Islet precursor cell (in vitro differentiated cells): ENCODE measurements around the gene KCNT1.

Experiments
- DNase-seq: peaks from one replicate; pipeline ENCODE4 v3.0.0-alpha.2; 2018

KCNT1 gene

DNA sequence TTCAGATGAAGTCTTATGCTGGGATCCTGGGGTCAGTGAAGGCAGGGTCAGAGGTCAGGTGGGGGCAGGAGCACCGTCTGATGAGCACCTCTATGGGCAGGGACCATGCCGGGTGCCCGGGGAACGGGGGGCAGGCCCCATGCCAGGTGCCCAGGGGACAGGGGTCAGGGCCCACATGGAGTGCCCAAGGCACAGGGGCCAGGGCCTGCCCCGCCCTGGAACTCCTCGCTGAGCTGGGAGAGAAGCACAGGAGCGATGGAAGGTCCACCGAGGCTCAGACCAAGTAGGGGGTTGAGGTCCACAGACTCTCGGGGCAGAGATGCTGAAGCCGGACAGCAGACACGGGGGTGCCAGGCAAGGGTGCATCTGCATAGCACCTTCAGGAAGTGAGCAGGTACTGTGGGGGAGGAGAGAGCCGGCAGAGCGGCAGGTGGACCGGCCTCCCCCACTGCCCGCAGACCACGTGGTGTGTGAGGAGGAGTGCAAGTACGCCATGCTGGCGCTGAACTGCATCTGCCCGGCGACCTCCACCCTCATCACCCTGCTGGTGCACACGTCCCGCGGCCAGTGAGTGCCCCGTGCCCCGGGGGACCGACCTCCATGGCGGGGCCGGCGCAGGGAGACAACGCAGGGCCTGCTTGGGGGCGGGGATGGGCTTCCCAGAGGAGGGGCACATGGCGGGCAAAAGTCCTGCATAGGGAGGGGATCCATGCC is 67.7 kb downstream of the KCNT1 start:
- DNase-seq = no peak

DNA sequence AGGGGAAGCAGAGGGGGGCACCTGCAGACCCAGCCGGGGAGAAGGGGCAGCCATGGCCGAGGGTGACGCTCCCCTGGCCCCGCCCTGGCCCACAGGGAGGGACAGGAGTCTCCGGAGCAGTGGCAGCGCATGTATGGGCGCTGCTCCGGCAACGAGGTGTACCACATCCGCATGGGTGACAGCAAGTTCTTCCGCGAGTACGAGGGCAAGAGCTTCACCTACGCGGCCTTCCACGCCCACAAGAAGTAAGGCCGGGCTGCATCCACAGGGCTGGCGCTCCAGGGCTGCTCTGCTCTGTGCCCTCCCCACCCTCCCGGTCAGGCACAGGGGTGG is 68.2 kb downstream of the KCNT1 start:
- no peak for DNase-seq

DNA sequence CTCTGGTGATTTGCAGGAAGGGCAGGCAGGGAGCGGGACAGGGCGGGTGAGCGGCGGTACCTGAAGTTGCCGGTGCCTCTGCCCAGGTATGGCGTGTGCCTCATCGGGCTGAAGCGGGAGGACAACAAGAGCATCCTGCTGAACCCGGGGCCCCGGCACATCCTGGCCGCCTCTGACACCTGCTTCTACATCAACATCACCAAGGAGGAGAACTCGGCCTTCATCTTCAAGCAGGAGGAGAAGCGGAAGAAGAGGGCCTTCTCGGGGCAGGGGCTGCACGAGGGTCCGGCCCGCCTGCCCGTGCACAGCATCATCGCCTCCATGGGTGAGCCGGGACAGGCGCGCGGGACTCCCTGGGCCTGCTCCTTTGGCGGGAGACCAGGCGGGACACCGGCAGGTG is 68.8 kb downstream of the KCNT1 start:
- no peak for DNase-seq

DNA sequence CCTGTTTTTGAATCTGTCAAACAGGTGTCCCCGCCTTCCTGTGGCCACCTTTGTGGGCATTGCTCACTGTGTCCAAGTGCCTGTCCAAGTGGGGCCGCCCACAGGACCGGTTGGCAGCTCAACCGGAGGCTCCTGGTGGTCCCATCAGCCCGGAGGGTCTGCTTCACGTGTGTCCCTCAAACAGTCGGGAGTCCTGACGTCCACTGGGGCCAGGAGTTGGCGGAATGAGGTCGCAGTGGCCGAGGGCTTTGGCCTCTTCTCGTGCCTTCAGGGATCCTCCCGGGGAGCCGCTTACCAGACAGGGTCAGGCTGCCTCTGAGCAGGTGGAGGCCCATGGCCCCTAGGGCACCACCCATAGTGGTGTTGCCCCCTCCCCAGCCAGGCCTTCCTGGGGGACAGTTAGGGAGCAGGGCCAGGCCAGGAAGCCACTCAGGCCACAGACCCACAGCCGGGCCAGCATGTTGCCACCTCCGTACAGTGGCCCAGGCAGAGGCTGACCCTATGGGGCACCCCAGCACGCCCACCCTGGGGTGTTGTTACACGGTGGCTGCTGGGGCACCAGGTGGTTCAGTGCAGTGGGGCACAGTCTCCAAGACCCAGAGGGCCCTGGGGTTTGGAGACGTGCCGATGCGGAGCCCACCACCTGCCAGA is 69.5 kb downstream of the KCNT1 start:
- no peak for DNase-seq

DNA sequence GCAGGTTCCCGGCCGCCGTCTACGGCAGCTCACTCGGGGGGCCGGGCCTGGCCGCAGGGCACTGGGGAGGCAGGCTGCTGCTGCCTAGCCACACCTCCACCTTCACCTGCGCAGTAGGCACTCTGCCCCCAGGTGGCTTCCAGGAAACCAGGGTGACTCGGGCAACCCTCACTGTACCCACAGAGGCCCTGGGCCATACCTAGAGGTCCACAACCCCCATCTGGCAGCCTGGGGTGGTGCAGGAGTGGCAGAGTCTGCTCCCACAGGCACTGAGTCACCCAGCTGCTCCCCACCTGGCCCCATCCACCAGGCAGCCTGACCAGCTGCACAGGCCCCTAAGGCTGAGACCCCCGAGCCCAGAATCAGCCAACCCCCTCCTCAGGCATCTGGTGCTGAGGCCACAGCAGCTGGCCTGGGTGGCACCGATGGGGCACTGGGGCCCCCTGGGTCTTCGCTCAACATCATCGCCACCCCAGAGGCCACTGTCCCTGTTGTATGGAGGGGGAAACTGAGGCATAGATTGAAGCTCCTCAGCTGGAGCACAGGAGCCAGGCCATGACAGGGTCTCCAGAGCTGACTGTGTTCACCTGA is 70.2 kb downstream of the KCNT1 start:
- no peak for DNase-seq

DNA sequence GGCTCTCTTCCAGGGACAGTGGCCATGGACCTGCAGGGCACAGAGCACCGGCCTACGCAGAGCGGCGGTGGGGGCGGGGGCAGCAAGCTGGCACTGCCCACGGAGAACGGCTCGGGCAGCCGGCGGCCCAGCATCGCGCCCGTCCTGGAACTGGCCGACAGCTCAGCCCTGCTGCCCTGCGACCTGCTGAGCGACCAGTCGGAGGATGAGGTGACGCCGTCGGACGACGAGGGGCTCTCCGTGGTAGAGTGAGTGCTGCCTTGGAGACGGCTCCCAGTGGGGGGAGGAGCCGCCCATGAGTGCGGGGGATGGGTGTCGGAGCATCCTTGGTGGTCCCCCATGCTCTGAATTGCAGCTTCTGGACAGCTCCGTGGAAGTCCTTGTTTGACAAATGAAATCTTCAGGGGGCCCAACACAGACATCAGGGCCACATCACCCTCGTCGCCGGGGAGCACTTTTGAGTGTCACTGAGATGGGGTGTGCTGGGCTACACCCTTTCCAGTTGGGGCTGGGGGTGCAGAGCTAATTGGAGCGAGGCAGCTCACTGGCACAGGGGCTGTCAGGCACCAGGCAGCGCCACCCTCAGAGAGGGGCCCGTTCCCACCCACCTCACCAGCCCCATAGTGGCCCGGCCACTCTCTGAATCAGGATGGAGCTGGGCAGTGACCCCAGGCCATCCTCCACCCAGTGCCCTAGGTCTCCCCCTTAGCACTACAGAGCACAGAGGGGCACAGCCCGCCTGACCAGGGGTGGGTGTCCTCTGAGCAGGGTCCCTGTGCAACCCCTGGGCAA is 70.9 kb downstream of the KCNT1 start:
- no peak for DNase-seq

DNA sequence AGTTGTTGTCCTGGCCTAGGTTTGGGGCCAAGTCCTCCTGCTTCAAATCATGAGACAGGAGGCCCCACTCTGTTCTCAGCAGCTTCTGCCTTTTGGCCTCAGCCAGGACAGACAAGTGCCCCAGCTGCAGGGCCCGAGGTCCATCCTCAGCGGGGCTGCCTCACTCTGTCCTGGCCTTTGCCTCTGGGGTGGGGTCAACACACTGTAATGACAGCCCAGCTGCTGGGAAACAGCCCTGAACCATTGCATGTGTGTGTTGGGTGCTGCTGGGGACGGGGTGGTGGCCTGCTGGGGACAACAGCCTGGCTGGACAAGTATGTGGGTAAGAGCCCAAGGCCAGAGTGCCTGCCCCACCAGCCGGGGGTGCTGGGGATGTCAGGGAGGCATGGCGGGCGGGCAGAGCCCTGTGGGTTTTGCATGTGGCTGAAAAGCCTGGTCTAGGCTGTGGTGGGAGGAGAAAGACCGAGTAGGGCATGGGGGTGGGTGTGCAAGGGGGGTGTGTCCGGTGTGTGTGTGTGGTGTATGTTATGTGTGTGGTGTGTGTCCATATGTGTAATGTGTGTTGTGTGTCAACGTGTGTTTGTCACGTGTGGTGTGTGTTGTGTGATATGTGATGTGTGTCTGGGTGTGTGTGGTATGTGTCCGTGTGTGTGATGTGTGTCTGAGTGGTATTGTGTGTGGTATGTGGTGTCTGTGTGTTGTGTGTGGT is 71.7 kb downstream of the KCNT1 start:
- no peak for DNase-seq

DNA sequence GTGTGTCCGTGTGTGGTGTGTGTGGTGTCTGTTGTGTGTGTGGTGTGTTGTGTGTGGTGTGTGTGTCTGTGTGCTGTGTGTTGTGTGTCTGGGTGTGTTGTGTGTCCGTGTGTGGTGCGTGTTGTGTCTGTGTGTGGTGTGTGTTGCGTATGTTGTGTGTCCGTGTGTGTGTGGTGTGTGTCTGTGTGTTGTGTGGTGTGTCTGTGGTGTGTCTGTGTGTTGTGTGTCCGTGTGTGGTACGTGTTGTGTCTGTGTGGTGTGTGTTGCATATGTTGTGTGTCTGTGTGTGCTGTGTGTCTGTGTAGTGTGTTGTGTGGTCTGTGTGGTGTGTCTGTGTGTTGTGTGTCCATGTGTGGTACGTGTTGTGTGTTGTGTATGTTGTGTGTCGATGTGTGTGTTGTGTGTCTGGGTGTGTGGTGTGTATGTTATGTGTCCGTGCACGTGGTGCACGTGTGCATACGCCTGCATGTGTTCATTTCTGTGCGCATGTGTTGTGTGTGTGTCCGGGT is 72.3 kb downstream of the KCNT1 start:
- no peak for DNase-seq

DNA sequence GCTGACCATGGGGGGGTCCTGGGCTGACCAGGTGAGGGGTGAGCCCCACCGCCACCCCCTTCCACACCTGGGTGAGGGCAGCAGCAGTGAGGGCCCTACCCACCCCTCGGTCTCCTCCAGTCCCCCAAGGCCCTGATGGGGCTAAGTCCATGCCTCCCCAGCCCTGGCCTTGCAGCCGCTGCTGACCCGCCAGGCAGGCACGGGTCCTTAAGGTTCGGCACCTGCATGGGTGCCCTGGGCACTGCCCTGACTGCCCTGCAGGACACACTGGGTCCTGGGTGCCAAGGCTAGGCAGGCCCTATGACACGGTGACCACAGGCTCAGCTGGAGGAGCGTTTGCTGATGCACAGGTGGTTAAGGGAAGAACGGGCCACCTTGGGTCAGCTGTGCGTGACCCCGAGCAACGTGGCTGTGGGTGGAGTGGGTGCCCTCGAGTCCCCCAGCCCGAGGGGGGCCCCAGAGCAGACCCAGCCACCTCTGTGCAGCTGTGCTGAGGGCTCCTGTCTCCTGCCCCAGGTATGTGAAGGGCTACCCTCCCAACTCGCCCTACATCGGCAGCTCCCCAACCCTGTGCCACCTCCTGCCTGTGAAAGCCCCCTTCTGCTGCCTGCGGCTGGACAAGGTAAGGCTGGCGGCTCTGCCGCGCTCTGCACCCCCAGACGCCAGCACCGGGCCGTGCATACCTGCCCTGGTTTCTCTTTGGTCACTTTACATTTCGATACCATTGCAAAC is 73.0 kb downstream of the KCNT1 start:
- DNase-seq = no peak

DNA sequence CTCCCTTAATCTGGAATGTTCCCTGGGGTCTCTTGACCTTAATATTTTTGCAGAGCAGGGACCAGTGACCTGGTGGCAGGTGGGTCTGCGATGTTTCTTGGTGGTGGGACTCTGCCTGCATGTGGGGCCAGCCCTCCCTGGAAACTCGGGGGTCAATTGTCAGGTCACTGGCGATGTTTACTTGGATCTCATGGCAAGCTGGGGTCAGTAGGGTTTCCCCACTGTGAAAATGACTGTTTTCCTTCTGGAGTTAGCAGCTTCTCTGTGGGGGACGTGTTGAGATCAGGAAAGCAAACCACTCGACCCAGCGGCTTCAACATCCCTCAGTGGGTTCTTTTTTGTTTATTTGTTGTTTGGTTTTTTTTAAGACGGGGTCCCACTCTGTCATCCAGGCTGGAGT is 73.9 kb downstream of the KCNT1 start:
- no peak for DNase-seq

DNA sequence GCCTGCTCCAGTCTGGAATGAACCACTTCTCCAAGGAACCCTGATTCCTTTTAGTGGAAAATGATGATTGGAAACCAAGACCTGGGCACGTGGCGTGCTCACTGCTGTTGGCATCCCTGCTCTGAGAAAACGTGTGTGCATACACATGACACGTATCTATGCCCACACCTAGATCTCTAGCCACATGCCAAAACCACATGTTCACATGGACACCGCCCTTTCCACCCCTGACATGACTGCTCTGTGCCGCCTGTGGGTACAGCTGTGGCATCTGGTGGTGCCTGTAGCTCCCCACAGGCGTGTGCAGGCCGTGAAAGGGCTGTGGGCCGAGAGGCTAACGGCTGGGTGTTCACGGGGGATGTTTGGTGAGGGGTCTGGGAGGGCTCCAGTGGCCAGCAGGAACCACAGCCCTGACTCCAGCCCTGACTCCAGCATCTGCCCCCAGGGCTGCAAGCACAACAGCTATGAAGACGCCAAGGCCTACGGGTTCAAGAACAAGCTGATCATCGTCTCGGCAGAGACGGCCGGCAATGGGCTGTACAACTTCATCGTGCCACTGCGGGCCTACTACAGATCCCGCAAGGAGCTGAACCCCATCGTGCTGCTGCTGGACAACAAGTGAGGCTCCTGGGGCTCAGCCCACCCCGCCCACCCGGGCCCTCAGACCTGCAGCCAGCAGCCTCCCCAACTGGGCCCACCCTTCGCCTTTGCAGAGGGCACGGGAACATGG is 75.1 kb downstream of the KCNT1 start:
- no peak for DNase-seq

DNA sequence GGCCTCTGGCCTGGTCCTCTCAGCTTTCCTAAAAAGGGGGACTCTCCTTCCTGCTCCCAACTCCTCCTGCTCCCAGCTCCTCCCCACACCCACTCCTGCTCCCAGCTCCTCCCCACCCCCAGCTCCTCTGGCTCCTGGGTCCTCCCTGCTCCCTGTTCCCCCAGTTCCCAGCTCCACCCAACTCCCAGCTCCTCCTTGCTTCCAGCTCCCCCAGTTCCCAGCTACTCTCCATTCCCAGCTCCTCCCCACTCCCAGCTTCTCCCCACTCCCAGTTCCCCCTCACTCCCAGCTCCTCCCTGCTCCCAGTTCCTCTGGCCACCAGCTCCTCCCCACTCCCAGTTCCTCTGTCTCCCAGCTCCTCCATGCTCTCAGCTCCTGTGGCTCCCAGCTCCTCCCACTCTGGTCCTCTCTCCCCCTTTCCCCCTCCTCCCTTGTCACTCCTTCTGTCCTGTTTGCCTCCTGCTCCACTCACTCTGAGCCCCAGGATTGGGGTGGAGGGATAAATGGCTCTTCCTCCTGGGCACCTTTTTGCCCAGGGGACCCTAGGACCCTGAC is 75.7 kb downstream of the KCNT1 start:
- DNase-seq = no peak

DNA sequence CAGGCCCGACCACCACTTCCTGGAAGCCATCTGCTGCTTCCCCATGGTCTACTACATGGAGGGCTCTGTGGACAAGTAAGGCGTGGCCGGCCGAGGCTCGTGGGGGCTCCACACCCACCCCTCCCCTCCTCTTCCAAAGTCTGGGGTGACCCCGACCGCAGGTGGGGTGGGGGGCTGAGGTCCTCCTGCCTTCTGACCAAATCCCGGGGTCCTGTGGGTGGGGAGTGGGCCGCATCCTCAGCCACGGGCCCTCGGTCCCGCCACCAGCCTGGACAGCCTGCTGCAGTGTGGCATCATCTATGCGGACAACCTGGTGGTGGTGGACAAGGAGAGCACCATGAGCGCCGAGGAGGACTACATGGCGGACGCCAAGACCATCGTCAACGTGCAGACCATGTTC is 76.4 kb downstream of the KCNT1 start:
- DNase-seq = no peak

DNA sequence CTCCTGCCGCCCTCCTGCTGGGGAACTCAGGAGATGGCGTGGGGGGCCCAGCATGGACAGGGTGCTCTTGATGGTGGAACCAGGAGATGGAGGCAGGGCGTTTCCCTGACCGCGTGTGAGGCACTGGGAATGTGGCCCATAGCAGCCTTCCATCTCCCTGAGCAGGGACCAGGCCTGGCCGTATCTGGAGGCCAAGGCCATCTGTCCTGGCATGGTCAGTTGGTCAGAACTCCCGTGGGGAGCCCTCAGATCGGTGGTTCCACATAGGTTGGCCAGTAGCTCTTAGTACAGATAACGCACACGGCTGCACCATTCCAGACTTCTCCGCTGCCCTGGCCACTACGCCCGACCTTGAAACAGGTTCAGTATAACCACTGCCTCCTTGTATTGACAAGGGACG is 77.6 kb downstream of the KCNT1 start:
- no peak for DNase-seq

DNA sequence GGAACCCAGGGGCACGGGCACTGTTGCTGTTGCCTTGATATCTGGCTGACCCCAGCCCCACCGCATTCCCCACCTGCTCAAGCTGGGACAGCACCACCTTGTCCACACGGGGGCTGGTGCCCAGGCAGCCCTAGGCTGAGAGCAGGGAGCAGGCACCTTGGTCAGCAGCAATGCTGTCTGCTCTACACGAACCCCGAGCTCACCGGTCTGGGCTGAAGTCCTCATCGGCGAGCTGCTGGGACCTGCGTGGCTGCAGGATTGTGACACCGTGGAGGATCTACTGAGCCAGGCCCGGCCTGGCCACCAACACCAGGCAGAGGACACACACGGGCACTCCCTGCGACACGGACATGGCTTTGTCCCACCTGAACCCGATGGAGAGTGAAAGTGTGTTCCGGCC is 78.1 kb downstream of the KCNT1 start:
- DNase-seq = no peak

DNA sequence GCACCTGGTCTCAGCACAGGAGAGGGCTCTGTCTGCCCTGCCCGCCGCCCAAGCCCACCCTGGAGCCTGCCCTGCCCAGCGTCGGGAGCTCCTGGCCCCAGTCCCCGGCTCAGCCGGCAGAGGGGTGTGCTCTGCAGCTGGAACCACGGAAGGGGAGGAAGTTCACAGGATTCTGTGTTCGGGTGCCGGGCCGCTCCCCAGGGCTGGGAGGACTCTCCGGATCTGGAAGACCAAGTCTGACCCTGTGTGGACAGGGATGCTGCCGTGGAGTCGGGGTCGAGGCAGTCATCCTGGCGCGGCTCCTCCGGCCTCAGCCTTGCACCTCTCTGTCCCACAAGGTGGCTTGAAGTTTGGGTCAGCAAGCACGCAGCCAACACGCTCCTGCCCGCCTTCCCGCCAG is 78.6 kb downstream of the KCNT1 start:
- no peak for DNase-seq

DNA sequence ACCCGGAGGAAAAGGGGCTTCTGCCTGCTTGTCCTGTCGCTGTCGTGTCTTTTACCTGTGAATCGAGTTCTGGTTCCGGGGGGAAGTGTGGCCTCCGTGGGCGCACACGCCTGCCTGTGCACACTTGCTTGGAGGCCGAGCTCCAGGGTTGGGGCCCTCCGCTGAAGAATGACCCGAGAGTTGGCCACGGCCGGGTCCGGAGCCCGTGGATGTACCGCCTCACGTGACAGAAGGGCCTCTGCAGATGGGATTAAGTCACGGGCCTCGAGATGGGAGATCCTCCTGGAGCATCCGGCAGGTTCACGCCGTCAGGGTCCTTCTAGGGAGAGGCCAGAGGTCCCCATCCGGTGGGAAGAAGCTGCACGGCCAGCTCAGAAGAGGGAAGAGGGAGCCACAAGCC is 81.0 kb downstream of the KCNT1 start:
- no peak for DNase-seq

DNA sequence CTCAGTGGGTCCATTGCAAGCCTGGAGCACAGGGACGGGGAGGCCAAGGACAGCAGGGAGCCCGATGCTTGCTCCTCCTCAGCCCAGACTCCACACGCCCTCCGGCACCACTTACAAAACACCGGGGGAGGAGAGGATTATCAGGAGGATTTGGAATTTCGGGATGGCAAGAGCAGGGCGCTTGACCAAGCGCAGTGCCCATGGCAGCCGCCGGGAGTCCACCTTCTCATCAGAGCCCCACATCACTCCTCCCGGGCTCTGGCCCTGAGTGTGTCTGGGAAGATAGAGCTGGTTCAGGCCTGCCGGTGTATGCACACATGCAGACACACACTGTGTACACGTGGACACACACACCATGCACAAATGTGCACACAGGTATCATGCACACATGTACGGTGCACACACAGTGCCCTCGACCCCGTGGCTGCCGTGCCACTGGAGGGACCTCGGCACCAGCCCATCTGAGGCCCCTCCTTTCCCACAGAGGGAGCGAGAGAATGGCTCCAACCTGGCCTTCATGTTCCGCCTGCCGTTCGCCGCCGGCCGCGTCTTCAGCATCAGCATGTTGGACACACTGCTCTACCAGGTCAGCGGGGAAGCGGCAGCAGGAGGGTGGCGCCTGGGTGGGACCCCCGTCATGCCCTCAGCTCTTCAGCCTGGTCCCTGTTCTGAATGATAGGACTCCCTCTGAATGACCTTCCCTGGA is 81.7 kb downstream of the KCNT1 start:
- no peak for DNase-seq

DNA sequence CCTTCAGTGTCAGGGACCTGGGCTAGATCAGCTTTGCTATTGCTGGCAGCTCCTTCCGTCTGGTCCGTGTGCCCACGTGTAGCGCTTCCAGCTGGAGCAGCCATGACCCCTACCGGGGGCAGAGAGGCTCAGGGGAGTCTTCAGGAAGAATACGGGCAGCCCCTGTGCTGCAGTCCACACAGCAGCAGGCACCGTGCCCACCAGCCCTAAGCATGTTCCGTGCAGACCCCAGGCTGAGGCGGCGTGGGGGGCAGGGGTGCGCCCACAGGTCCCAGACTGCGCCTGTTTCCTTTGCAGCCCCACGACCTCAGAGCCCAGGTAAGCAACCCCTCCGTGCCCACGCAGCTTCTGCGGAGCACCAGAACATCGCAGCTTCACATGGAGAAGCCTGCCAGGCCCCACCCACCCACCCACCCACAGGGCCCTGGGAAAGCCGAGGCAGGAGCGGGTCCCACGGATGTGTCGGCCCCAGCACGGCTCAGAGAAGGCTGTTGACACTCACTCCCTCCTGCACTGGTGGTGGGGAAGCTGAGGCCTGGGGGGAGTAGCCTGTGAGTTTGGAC is 83.1 kb downstream of the KCNT1 start:
- DNase-seq = no peak

DNA sequence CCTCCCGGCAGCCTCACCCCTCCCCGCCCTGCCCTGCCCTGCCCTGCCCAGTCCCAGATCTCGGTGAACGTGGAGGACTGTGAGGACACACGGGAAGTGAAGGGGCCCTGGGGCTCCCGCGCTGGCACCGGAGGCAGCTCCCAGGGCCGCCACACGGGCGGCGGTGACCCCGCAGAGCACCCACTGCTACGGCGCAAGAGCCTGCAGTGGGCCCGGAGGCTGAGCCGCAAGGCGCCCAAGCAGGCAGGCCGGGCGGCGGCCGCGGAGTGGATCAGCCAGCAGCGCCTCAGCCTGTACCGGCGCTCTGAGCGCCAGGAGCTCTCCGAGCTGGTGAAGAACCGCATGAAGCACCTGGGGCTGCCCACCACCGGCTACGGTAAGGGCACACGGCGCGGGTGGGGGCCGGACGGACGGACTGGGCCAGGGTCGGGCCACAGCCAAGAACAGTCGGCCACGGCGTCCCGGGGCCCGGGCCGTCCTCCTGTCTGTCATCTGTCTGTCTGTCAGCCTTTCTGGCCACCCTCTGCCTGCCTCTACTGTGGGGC is 84.2 kb downstream of the KCNT1 start:
- no peak for DNase-seq
